K562 (cell line): ENCODE data around the gene CILP. TPM values are rescaled to one million over a fixed set of nuclear protein-coding genes. Genes with fewer than 3 reads are reported as not detected.
"Not testable (repeated sequence)": the region's sequence is repeated elsewhere in the genome, so short reads cannot be mapped to it uniquely, and the experiment has no call there.

Experiments
- ATAC-seq: fragments of 200-7000 bp; cut with Tn5 transposase; 3 replicates; pipeline ENCODE4 v1.9.1; 2020; ENCODE audit warnings: moderate library complexity
- BruUV-seq: library from RNA; stranded (reverse); fragments of 400-500 nt; replicated peaks from 2 replicates; lab custom pipeline; 2021; lab: Mats Ljungman, UMichigan
- CTCF ChIA-PET: fragments of 300-600 bp; formaldehyde crosslinking; extraction: SDS; loops from one replicate; lab custom pipeline; 2021; ENCODE audit warnings: low intra/inter-chr PET ratio; lab: Yijun Ruan, JAX
- POLR2A ChIA-PET: fragments of 300-600, 350-650 bp; sonication (Branson Sonifier 250); formaldehyde crosslinking; extraction: SDS; loops from one replicate; lab custom pipeline; 2021; ENCODE audit warnings: antibody characterized with exemption, inconsistent platforms; lab: Yijun Ruan, JAX
- DNase-seq, 4 experiments: peaks; one replicate each; pipeline versions ENCODE4 v3.0.0 to v3.0.0-alpha.2; 2011 to 2018; ENCODE audit warnings: low spot score in 3 of 4, mixed read lengths in 3 of 4; ENCODE audit errors: extremely low read depth in 1 of 4
- FAIRE-seq: peaks from 2 replicates; lab custom pipeline; 2011; peaks lifted over from hg19 to GRCh38; lab: Jason Lieb, UNC
- H2AFZ ChIP-seq: 2 replicates; pipeline ENCODE4 v1.6.0; 2011; ENCODE audit warnings: low read depth, low read length, control low read depth, inconsistent platforms
- H3K27ac ChIP-seq: fragments of 200-600 bp; 3 replicates; pipeline ENCODE4 v1.8.0; 2011; ENCODE audit warnings: low read depth, mild to moderate bottlenecking, control low read depth, inconsistent platforms, low read length, moderate library complexity, mixed read lengths; ENCODE audit errors: extremely low read depth
- H3K27me3 ChIP-seq, 2 experiments: fragments of 300-600 bp in 1 of 2; 2 replicates in 1 of 2; 3 replicates in 1 of 2; pipeline versions ENCODE4 v1.6.0 to v1.8.0; 2011; ENCODE audit warnings: inconsistent platforms in 2 of 2, low read length in 2 of 2, mild to moderate bottlenecking in 1 of 2, mixed read lengths in 1 of 2, moderate library complexity in 1 of 2; ENCODE audit not compliant: control insufficient read depth in 2 of 2, insufficient read depth in 2 of 2
- H3K36me3 ChIP-seq: fragments of 300-600 bp; 3 replicates; pipeline ENCODE4 v1.8.0; 2011; ENCODE audit warnings: mild to moderate bottlenecking, low read length, inconsistent platforms; ENCODE audit not compliant: control insufficient read depth, insufficient read depth
- H3K4me1 ChIP-seq, 2 experiments: fragments of 200-600 bp in 1 of 2; replicated peaks in 1 of 2; 2 replicates in 1 of 2; 3 replicates in 1 of 2; pipeline versions ENCODE4 v1.5.1 to v1.8.0; 2011; ENCODE audit warnings: inconsistent platforms in 2 of 2, low read length in 2 of 2, mild to moderate bottlenecking in 1 of 2, mixed read lengths in 1 of 2, moderate library complexity in 1 of 2; ENCODE audit not compliant: control insufficient read depth in 2 of 2, insufficient read depth in 2 of 2
- H3K4me2 ChIP-seq: 2 replicates; pipeline ENCODE4 v1.6.1; 2011; ENCODE audit warnings: low read length, control low read depth, inconsistent platforms, mixed read lengths; ENCODE audit not compliant: insufficient read depth
- H3K4me3 ChIP-seq: fragments of 200-600 bp; sonication (generic), shearing (Covaris generic); 2 replicates; pipeline ENCODE4 v1.5.1; 2016; ENCODE audit warnings: control low read depth, inconsistent platforms
- H3K79me2 ChIP-seq: fragments of 200-600 bp; 3 replicates; pipeline ENCODE4 v1.8.0; 2011; ENCODE audit warnings: low read length, inconsistent platforms; ENCODE audit not compliant: control insufficient read depth, insufficient read depth
- H3K9ac ChIP-seq, 2 experiments: 2 replicates each; pipeline versions ENCODE4 v1.6.0 to v1.6.1; 2011; ENCODE audit warnings: low read depth in 2 of 2, low read length in 2 of 2, control low read depth in 1 of 2, inconsistent platforms in 1 of 2, mild to moderate bottlenecking in 1 of 2, mixed read lengths in 1 of 2; ENCODE audit not compliant: insufficient read depth in 1 of 2
- H3K9me1 ChIP-seq: one replicate; pipeline ENCODE4 v1.6.0; 2011; ENCODE audit warnings: inconsistent platforms, mild to moderate bottlenecking, low read length, moderate library complexity; ENCODE audit not compliant: control insufficient read depth, insufficient read depth
- H3K9me3 ChIP-seq: replicated peaks from 2 replicates; pipeline ENCODE4 v1.5.1; 2011; ENCODE audit warnings: low read depth, low read length, inconsistent platforms; ENCODE audit not compliant: control insufficient read depth, insufficient read depth
- H4K20me1 ChIP-seq: replicated peaks from 2 replicates; pipeline ENCODE4 v1.6.1; 2011; ENCODE audit warnings: low read length, inconsistent platforms, mixed read lengths; ENCODE audit not compliant: control insufficient read depth, insufficient read depth
- EP400 ChIP-seq: fragments of 450-650 bp; IDR thresholded peaks from 2 replicates; pipeline ENCODE4 v1.6.1; 2017; ENCODE audit warnings: antibody characterized with exemption, mild to moderate bottlenecking, moderate library complexity
- PTBP1 ChIP-seq: fragments of 200-400 bp; formaldehyde crosslinking; IDR thresholded peaks from 2 replicates; pipeline ENCODE4 v1.6.1; 2017; ENCODE audit warnings: low read depth, low read length
- ZNF197 ChIP-seq: fragments of 200-800 bp; sonication (Bioruptor generic); IDR thresholded peaks from 2 replicates; pipeline ENCODE4 v1.6.1; 2016; ENCODE audit warnings: low read depth, missing genetic modification characterization, missing compliant biosample characterization
- WGBS: fragments of 100-300 bp; shearing (Covaris generic); methylation state at CpG from one replicate; pipeline ENCODE4 v1.1.6; 2016; ENCODE audit warnings: low coverage, mixed read lengths; ENCODE audit not compliant: insufficient coverage; ENCODE audit errors: missing lambda C conversion rate; 5-methylcytosine and 5-hydroxymethylcytosine counted together
- in situ Hi-C: fragments of 300-500 bp; cut with MboI; formaldehyde crosslinking; loops from 4 replicates; pipeline ENCODE4 v1.15.0; 2018; ENCODE audit warnings: inconsistent platforms, mixed read lengths
- intact Hi-C: fragments of 100-400 bp; cut with micrococcal nuclease; formaldehyde crosslinking; loops from 2 replicates; pipeline ENCODE4 v1.14.2; 2022
- polyA plus RNA-seq, 8 experiments: library from polyadenylated mRNA; depleted of rRNA in 4 of 8; stranded (reverse) in 5 of 8; unstranded in 3 of 8; fragments of >200 nt; fragmentation: Nextera tagmentation in 2 of 8; fragmentation: Illumina TruSeq in 1 of 8; extraction: Ambion mirVana in 2 of 8; extraction: Trizol in 1 of 8; gene quantifications; 2 replicates each; pipeline versions ENCODE4 v1.2.1 to v1.2.3, GENCODE V29; 2011 to 2014; ENCODE audit warnings: inconsistent platforms in 1 of 8, missing spikeins in 1 of 8
- total RNA-seq, 7 experiments: library from RNA; depleted of rRNA in 6 of 7; stranded (reverse); fragments of >200 nt in 6 of 7; fragmentation: Illumina TruSeq in 2 of 7; extraction: Trizol in 2 of 7; gene quantifications; 2 replicates each; pipeline versions ENCODE4 v1.2.1 to v1.2.3, GENCODE V29; 2011 to 2021; ENCODE audit warnings: low replicate concordance in 1 of 7
- TF ChIP-seq, protein P1 (sequence below): fragments of 450-650 bp; IDR thresholded peaks from 2 replicates; pipeline ENCODE4 v1.6.1; 2016

Gene CILP
- total and polyA plus RNA-seq, 9 of the 15 experiments (the other 6 are each of a cell fraction or from before 2014, with no cell fraction given), result 0.03 TPM; not detected in 8

GRCh38 chr15:65244638-65245037, 33.4 kb upstream of the CILP start:
- Histone ChIP-seq H3K36me3 (no peaks in the 10 kb centered on the region), H3K4me2 (no peak overlapping the region), H3K4me3 (no peak overlapping the region), H4K20me1 (no peaks in the 10 kb centered on the region), H3K4me1 (peaks cover 16 to 17% of the 10 kb centered on the region in 2 experiments; a peak in 4 of 5 replicates), H3K9ac (no peak overlapping the region), H3K79me2 (no peaks in the 10 kb centered on the region), H3K9me3 (no peaks in the 10 kb centered on the region), H2AFZ (peak overlapping the region; percentile 16; the same call in 1 of the 2 replicates), H3K27me3 (no peaks in the 10 kb centered on the region), H3K27ac (no peak overlapping the region; the same call in 2 of the 3 replicates), H3K9me1 (no peaks in the 10 kb centered on the region)
- POLR2A ChIA-PET, result interaction anchor here (1.6 kb wide), 1 partner anchor 60 kb away, joined by 5 read pairs; the partner anchor contains the start of gene RNU5B-1
- in situ Hi-C loops, result no loop called here
- CTCF ChIA-PET, result no interaction called here
- ATAC-seq, result no peak
- intact Hi-C loops, result no loop called here
- TF ChIP-seq, protein P1, sequence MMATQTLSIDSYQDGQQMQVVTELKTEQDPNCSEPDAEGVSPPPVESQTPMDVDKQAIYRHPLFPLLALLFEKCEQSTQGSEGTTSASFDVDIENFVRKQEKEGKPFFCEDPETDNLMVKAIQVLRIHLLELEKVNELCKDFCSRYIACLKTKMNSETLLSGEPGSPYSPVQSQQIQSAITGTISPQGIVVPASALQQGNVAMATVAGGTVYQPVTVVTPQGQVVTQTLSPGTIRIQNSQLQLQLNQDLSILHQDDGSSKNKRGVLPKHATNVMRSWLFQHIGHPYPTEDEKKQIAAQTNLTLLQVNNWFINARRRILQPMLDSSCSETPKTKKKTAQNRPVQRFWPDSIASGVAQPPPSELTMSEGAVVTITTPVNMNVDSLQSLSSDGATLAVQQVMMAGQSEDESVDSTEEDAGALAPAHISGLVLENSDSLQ, result peak; percentile 83
- TF ChIP-seq EP400 (no peak), ZNF197 (no peak)
- no peak for FAIRE-seq
- no peak for DNase-seq
- no TSS peak for BruUV-seq

GRCh38 chr15:65236443-65236842, 25.2 kb upstream of the CILP start:
- H3K9ac ChIP-seq, in situ Hi-C loops, H3K27me3 ChIP-seq, H3K27ac ChIP-seq, H3K4me3 ChIP-seq, H3K9me1 ChIP-seq, H3K36me3 ChIP-seq, H3K79me2 ChIP-seq, H4K20me1 ChIP-seq, H3K9me3 ChIP-seq, DNase-seq, intact Hi-C loops: not testable (repeated sequence)
- WGBS, result 75% methylated on average over 7 of the region's 8 CpGs
- 0 out of 2 replicates have a peak, but pooled peaks have one; percentile 17 for TF ChIP-seq PTBP1
- TF ChIP-seq, all 486 proteins: peak for 1; not testable (repeated sequence) for 485
- peaks cover 10 to 15% of the 10 kb centered on the region in 2 experiments; a peak in 4 of 5 replicates for H3K4me1 ChIP-seq
- POLR2A ChIA-PET, result interaction anchor here (0.6 to 2.0 kb wide), 6 partner anchors 10 to 69 kb away, joined by 3 to 13 read pairs (median 4); partner anchors contain the start of gene RNU5B-1
- H2AFZ ChIP-seq, FAIRE-seq, BruUV-seq, ATAC-seq, CTCF ChIA-PET, H3K4me2 ChIP-seq: not testable (repeated sequence)
